Coronary artery (tissue), 2 donors: ENCODE results near the gene LTBP1.

Experiments used
- DNase-seq: peaks from one replicate; pipeline ENCODE4 v3.0.0-alpha.2; 2017; ENCODE audit warnings: low spot score
- H3K27ac ChIP-seq, 2 donors: fragments of 200-600 bp; sonication (generic); one replicate each; pipeline ENCODE4 v1.5.1; 2016 to 2019
- H3K4me3 ChIP-seq: fragments of 200-600 bp; sonication (generic); 2 replicates; pipeline ENCODE4 v1.5.1; 2016; ENCODE audit warnings: mild to moderate bottlenecking, moderate library complexity
- TF ChIP-seq, protein P1 (sequence below): fragments of 200-600 bp; sonication (generic); IDR thresholded peaks from one replicate; pipeline ENCODE4 v1.5.1; 2019; ENCODE audit warnings: antibody characterized with exemption

LTBP1 gene

GRCh38 chr2:33067598-33067997, 120.8 kb downstream of the LTBP1 start:
- Histone ChIP-seq H3K4me3 (no peak overlapping the region), H3K27ac (peak overlapping the region in 1 of 2 donors; percentile 48)
- TF ChIP-seq, protein P1, sequence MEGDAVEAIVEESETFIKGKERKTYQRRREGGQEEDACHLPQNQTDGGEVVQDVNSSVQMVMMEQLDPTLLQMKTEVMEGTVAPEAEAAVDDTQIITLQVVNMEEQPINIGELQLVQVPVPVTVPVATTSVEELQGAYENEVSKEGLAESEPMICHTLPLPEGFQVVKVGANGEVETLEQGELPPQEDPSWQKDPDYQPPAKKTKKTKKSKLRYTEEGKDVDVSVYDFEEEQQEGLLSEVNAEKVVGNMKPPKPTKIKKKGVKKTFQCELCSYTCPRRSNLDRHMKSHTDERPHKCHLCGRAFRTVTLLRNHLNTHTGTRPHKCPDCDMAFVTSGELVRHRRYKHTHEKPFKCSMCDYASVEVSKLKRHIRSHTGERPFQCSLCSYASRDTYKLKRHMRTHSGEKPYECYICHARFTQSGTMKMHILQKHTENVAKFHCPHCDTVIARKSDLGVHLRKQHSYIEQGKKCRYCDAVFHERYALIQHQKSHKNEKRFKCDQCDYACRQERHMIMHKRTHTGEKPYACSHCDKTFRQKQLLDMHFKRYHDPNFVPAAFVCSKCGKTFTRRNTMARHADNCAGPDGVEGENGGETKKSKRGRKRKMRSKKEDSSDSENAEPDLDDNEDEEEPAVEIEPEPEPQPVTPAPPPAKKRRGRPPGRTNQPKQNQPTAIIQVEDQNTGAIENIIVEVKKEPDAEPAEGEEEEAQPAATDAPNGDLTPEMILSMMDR: no peak

DNA sequence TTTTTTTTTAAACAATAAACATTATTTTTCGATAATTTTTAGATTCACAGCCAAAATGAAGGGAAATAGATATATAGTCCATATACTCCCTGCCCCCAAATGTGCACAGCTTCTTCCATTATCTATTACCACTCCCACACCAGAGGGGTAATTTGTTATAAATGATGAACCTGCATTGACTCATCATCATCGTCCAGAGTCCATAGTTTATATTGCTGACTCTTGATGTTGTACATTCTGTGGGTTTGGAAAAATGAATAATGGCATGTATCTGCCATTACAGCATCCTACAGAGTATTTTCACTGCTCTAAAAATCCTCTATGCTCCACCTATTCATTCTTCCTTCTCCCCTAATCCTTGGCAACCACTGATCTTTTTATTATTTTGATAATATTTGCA, 121.5 kb downstream of the LTBP1 start:
- no peak overlapping the region for H3K4me3 ChIP-seq
- no peak for DNase-seq
- peak overlapping the region; percentile 43 to 89 for H3K27ac ChIP-seq
- TF ChIP-seq, protein P1: no peak

More at GRCh38 chr2:33067598-33067997, 120.8 kb downstream of the LTBP1 start:
- DNase-seq: no peak

GRCh38 chr2:33069894-33070651, 123.3 kb downstream of the LTBP1 start:
- TF ChIP-seq, protein P1: no peak
- Histone ChIP-seq H3K27ac (peak overlapping the region; percentile 89 to 92), H3K4me3 (peak overlapping the region; percentile 47)
- DNase-seq: peak; percentile 91

DNA sequence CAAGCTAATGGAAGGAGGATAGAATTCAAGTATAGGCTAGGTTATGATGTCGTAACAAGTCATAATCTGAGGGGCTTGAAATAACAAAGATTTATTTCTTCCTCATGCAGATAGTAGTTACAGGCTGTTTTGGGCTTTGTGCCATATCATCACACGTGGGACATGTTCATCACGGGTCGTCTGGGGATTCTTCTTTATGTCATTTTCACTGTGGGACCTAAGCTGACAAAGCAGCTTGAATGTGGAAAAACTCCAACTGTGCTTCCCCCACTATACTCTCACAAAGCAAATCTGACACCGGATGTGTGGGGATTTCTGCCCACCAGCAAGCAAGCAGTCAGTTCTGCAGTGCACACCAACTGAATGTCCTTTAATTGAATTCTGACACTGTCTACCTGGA, 124.8 kb downstream of the LTBP1 start:
- Histone ChIP-seq H3K27ac (peak overlapping the region; percentile 89 to 92), H3K4me3 (no peak overlapping the region)
- no peak for DNase-seq
- TF ChIP-seq, protein P1: no peak

DNA sequence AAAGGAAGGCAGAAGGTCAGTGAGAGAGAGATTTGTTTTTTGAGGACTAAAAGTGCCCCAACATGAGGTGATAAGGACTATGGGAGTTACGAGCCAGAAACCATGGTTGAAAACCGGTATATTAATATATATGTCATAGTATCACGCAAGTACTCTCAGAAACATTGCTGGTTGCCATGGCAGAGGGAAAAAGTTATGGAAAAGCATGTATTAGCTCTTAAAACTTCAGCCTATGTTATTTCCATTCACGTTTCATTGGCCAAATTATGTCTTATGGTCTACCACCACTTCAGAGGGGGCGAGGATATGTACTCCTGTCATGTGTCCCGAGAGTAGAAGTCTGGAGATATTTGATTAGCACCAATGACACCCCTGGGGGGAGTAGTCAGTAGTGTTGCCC, 125.9 kb downstream of the LTBP1 start:
- TF ChIP-seq, protein P1: no peak
- no peak for DNase-seq
- Histone ChIP-seq H3K4me3 (no peak overlapping the region), H3K27ac (peak overlapping the region; percentile 5 to 37)

- TF ChIP-seq, protein P1: no peak
Measured at GRCh38 chr2:33073018-33073417, 126.3 kb downstream of the LTBP1 start.

DNA sequence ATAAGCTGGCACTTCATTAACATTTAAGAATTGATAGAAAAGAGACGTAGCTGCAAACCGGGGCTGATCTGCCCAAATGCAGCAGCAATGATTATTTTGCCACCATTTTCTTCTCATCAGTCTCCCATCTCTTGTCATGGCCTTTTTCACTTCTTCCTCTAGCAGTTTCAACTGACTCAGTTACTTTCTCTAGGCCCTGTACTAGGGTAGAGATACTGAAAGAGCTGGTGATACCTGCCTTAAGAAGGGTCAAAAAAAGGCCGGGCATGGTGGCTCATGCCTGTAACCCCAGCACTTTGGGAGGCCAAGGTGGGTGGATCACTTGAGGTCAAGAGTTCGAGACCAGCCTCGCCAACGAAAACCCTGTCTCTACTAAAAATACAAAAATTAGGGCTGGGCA, 127.4 kb downstream of the LTBP1 start:
- H3K27ac ChIP-seq: no peak overlapping the region
- DNase-seq: no peak
- TF ChIP-seq, protein P1: no peak
- H3K4me3 ChIP-seq: no peak overlapping the region

More at GRCh38 chr2:33073018-33073417, 126.3 kb downstream of the LTBP1 start:
- Histone ChIP-seq H3K4me3 (no peak overlapping the region), H3K27ac (peak overlapping the region; percentile 5 to 37)
- no peak for DNase-seq
